Amniotic stem cell (primary cell): ENCODE measurements around the gene MAPK7.

ENCODE experiments used
- DNase-seq: peaks from one replicate; lab custom pipeline; 2025; lab: John Stamatoyannopoulos, UW

Gene MAPK7

DNA sequence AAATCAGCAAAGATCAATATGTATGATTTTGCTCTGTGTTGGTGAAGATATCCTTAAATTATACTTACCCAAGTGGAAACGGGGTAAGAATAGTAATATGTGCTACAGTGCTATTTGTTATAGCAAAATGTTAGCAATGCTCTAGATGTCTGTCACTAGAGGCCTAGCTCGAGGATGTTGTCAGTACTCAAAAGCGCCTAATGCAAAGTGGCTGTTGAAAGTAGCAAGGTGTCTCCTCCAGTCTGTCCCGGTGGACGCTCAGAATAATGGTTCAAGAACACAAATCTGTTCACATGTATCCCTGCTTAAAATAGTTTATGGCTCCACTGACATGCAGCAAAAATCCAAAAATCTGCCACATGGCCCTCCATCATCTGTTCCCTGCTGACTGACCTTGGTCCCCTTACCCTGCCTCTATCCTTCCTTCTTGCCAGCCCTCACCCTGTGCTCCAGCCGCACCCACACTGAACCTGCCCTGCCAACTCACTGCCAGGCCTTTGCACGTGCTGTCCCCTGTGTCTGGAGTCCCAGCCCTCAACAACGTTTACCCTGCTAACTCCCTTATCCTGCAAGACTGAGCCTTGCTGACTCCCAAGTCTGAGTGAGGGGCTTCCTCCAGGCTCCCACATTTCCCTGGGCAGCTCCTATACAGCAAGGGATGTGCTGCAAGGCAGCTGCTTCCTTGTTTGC is 23.2 kb downstream of the MAPK7 start:
- no peak for DNase-seq

DNA sequence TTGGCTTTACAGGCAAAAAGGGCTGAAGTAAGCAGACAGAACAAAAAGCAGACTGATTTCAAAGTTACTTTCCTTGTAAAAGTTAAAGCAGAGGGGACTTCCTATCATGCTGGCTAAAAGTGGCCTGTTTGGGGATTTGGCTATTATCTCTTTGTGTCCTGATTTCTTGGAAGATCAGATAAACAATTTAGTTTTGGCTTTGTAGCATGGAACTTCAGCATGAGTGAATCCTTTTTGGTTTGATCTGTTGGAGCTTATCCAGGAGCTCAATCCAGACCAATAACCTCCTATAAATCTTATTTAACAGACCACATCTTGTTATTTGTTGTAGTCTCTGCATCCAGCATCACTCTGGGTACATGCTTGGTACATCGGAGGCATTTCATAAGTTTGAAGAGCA is 23.9 kb downstream of the MAPK7 start:
- no peak for DNase-seq

DNA sequence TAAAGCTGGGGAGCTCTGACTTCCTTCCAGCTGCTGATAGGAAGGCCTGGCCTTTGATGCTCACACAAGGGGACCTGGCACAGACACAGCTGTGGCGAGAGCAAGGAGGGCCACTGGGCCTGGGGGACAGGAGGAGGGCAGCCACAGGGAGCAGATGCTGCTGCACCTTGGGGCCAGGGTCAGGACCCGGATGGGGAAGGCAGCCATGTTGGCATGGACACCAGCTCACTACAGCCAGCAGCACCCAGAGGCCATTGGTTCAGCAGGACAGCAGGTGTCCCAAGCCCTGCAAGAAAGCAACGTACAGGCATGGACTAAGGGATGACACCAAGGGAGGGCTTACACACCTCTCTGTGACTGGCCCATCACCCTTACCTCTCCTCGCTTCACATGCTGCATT is 24.7 kb downstream of the MAPK7 start:
- DNase-seq = no peak

DNA sequence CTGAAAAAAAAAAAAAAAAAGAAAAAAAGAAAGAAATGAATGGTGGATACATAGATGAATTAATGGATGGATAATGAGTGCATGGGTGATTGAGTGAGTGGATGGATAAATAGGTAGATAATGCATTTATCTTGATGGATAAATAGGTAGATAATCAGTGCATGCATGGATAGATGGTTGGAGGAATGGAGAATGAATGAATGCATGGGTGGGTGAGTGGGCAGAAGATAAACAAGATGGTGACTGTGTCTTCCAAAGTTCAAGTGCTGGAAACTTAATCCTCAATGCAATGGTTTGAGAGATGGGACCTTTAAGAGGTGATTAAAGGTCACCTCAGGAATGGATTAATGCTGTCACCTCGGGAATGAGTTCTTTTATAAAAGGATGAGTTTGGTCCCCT is 26.0 kb downstream of the MAPK7 start:
- DNase-seq = no peak

DNA sequence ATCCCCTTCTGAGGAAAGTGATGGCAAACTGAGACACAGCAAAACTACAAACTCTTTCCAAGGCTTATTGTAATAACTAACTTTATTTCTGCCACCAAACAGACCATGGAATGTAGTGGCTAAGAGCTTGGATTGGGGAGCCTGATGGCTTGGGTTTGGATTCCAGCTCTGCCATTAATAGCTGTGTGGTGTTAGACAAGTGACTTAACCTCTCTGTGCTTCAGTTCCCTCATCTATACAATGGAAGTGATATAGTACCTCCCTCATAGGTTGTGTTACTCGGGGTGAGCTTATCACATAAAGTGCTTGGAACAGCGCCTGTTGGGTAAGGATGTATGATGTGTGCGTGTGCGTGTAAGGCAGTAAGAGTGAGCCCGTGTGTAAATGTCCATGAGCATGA is 26.8 kb downstream of the MAPK7 start:
- no peak for DNase-seq

DNA sequence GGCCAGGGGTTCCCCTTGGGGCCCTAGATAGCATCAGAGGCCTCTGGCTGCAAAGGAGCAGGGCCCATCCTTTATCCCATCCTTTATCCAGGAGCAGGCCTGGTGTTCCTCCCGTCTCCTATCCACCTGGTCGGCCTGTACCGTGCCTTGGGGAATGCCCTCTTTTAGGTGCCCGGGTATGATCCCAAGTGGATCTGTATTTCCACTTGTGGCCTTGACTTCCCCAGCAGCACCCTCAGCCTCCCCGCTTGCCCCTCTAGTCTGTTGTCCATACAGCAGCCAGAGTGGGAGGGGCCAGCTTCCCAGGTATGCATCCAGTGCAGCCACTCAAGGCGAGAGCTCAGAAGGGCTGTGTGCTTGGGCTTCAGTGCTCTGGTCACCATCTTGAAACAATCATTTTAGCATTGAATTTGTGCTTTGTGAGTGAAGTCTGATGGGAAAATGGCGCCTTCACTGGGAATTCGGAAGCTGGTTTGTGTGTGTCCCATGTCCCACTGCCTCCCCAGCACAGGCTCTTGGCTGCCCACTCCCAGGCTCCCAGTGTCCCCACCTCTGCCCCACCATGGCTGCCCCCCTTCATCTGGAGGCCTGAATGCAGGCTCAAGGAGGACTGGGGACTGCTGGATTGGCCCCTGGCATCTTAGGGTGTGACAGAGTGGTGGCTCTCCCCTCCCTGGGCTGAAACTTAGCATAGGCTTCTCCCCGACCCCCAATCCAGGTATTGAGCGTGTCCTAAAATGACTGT is 29.5 kb downstream of the MAPK7 start:
- no peak for DNase-seq

DNA sequence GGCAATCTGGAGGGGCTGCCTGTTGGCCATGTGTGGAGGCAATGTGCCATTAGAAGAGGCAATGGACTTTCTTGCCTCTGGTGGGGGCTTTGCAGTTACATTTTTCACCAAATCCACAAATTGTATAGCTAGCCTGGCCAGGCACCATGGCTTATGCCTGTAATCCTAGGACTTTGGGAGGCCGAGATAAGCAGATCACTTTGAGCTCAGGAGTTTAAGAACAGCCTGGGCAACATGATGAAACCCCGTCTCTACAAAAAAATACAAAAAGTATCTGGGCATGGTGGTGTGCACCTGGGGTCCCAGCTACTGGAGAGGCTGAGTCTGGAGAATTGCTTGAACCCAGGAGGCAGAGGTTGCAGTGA is 30.0 kb downstream of the MAPK7 start:
- no peak for DNase-seq

DNA sequence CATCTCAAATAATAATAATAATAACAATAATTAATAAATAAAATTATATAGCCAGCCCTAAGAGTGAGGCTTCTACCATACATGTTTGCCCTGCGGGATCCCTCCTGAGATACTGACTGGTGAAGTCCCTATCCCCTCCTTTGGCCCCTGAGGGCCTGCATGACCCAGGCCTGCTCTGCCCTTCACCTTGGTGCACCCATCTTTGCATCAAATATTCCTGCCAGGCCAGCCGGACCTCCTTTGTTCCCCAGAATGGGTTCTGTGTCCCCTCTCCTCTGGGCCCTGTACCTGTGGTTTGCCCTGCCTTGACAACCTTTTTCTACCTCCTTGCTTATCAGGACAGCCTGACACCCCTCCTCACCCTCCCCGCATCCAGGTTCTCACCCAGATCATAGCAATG is 30.8 kb downstream of the MAPK7 start:
- DNase-seq = no peak

DNA sequence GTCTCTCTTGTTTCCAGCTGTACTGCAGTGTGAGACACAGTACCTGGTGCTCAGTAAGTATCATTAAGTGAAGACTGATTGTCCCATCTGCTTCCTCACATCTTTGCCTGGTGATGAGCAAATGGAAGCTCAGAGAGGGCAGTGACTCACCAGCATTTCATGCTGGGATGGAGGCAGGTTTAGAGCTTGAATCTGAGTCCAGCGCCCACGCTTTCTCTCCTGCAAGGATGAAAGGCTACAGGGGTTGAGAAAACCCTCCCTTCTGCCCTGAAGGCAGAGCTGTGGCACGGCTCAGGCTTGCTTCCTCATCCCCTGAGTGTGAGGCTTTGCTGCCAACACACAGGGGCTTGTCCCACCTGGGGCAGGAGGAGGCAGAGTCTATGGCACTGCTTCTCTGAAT is 31.2 kb downstream of the MAPK7 start:
- peak; percentile 46 for DNase-seq

DNA sequence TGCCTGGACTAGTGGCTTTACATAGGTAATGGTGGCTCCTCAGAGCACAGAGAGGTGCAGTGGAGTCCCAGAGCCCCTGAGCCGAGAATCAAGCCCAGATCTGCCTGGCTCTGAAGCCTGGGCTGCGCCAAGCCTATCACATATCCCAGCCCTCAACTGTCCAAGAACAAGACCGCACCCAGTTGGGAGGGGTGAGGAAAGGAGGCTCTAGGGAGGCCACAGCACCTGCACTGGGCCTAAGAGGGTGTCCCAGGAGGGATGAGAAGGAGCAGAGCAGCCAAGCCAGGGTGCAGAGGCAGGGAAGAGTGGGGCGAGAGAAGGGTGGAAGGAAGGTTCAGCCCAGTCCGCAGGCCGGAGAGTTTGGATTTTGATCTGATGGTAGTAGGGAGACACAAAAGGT is 31.8 kb downstream of the MAPK7 start:
- no peak for DNase-seq

DNA sequence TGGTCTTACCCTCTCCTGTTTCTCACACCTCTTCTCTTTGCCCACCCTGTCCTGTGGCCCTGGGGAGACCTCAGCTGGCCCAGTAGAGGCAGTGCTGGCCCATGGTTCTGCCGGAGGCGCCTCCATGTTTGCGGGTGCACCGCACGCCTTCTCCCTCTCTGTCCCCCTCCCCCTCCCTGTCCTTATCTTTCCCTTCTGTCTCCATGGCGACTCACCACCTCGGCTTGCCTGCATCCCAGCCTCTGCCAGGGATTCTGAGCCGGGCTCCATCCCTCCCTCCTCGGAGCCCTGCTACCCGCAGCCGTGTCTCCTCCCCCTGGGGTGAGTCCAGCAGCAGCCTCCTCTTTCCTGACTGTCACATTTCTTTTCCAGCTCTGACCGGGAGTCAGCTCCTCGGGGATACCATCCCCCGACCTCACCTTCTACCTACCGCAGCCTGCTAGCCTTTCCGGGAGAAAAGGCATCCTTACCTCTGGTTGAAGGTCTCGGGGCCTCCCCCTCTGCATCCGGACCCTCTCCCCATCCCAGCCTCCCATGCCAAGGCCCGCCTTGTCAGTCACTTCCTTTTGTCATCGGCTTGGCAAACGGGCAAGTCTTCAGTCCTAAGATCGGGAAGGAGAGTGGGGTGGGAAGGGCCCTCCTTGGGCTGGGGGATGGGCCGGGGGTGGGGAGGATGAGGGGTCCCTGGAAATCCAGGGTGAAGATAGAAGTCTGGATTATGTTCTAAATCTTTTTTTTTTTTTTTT is 32.8 kb downstream of the MAPK7 start, which contains the start of gene RNF112:
RNF112 (plus strand) TSS at position 358 of the 746 bp plus-strand sequence; CDS start at position 535, 177 bp downstream.
- no peak for DNase-seq

DNA sequence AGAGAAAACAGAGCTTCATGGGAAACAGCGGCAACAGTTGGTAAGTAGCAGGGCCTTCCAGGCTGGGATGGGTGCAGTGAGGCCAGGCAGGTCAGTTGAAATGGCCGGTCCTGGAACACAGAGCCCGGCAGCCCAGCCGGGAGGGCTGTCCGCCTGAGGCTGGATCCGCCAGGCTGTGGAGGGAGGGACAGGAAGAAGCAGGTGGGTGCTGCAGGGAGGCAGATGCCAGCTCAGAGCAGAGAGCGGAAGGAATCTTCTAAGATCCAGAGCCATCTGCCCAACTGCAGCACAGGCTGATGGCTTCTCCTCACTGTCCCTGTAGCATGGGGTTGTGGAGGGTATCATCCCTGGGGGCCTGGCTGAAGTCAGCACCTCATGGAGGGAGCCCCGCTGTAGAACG is 33.3 kb downstream of the MAPK7 start:
- no peak for DNase-seq

DNA sequence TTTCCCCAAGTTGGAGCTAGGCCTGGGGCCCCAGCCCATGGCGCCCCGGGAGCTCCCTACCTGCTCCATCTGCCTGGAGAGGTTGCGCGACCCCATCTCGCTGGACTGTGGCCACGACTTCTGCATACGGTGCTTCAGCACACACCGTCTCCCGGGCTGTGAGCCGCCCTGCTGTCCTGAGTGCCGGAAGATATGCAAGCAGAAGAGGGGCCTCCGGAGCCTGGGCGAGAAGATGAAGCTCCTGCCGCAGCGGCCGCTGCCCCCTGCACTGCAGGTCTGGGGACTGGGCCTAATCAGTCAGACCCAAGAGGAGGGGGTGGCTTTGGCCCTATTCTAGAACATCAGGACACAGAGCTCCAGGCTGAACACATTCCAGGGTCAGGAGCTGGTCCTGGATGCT is 34.2 kb downstream of the MAPK7 start:
- DNase-seq = no peak

DNA sequence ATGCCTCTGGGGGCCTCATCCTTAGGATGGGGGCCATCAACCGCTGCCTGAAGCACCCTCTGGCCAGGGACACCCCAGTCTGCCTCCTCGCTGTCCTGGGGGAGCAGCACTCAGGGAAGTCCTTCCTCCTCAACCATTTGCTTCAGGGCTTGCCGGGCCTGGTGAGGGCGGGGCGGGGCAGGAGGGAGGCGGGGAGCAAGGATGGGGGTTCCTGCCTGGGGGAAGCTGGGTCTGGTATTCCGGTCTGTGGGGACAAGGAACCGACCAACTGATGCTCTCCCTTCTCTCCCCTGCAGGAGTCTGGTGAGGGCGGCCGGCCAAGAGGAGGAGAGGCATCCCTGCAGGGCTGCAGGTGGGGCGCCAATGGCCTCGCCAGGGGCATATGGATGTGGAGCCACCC is 34.7 kb downstream of the MAPK7 start:
- no peak for DNase-seq

DNA sequence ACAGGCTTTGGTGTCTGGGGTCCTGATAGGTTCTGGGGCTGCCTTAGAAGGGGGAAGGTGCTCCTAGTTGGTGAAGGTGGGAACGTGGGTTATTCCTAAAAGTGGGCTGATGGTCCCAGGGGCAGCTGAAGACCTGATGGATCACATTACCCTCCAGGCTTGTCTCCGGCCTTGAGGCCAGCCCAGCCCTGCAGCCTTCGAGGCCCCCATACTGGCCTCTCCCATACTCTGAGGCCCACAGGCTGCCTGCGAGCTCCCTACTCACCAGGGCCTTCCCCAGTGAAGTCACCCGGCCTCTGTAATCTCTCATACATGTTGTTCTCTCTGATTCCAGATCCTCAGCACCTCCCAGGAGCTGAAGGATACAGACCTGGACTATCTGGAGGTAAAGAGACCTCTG is 35.5 kb downstream of the MAPK7 start:
- DNase-seq = no peak

DNA sequence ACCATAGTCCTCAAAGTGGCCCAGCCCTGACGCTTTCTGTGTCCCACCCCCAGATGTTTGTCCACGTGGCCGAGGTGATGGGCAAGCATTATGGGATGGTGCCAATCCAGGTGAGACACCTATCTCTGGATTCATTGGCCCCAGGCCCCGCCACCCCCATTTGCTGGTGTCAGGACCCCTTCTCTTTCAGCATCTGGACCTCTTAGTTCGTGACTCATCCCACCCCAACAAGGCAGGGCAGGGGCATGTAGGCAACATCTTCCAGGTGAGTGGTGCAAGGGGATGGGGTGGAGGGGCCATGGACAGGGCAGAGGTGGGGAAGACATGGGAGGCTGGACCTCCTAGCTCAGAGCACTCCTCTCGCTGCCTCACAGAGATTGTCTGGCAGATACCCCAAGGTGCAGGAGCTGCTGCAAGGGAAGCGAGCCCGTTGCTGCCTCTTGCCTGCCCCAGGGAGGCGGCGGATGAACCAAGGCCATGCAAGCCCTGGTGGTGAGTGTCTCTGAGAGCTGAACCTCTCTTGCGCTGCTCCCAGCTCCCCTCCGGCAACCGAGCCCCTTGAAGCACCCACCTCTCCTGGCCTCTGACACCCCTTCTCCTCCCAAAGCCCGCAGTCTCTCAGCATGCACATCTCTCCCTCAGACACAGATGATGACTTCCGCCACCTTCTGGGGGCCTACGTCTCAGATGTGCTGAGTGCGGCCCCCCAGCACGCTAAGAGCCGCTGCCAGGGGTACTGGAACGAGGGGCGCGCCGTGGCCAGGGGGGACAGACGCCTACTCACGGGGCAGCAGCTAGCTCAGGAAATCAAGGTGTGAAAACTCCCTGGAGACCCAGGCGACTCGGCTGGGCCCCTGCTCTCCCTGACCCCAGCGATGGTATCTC is 36.3 kb downstream of the MAPK7 start:
- DNase-seq = no peak

DNA sequence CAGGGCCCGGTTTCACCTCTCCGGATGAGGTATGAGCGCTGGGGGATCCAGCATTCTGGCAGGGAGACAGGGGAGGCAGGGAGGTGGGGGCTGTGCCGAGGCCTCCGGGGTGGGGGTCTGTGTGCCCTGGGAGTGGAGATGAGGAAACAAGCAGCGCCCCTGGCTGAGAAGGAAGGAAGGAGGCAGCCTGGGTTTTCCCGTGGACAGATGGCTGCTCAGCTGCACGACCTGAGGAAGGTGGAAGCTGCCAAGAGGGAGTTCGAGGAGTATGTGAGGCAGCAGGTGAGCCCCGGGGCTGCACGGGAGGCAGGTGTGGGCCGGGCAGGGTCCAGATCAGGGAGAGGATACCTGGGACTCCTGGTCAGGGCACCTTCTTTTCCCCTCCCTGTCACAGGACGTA is 37.0 kb downstream of the MAPK7 start:
- DNase-seq = no peak

DNA sequence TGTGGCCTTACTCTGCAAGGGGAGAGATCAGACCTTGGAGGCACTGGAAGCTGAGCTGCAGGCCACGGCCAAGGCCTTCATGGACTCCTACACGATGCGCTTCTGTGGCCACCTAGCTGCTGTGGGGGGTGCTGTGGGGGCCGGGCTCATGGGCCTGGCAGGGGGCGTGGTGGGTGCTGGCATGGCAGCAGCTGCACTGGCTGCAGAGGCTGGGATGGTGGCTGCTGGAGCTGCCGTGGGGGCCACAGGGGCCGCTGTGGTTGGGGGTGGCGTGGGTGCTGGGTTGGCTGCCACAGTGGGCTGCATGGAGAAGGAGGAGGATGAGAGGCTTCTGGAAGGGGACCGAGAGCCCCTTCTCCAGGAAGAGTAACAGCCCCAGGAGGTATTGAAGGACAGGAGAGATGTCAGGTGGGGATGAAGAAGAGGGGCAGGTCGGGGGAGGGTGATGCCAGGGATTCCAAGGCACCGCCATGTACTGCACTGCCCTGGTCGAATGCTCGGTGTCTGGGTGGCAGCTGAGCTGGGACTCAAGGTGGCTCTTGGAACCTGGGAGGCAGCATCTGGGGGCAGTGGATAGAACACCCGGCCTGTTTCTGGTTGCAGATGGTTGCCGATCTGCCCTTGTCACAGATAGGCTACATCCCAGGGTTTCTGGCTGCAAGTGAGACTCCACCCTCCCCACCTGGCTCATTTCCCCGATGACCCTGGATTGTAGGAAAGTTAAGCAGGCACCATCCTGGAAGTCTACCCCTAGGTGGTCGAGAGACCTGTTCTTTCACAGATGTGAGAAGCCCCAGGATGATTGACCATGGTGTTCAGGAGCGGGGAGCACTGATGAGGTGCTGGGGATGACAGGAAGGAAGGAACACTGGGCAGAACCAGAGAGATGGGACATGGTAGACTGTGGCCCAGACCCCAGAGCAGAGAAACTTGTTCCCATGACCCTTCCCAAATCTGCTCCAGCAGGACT is 37.8 kb downstream of the MAPK7 start:
- DNase-seq = no peak

DNA sequence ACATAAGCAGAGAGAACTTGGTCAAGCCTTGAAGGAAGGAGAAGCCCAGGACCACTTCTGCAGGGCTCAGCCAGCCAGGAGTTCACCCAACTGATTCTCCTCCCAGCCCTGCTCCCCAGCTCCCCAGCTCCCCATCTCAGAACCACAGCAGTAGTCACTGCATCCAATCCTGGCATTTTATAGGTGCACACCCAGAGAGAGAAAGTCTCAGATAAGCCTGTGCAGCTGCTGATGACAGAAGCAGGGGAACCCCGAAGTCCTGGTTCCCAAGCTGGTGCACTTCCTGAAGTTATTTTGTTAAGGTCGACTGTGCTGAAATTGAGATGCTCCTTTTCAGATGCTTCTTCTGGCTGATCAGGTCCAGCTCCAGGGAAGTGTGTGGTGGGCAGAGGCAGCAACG is 39.3 kb downstream of the MAPK7 start:
- DNase-seq = no peak

DNA sequence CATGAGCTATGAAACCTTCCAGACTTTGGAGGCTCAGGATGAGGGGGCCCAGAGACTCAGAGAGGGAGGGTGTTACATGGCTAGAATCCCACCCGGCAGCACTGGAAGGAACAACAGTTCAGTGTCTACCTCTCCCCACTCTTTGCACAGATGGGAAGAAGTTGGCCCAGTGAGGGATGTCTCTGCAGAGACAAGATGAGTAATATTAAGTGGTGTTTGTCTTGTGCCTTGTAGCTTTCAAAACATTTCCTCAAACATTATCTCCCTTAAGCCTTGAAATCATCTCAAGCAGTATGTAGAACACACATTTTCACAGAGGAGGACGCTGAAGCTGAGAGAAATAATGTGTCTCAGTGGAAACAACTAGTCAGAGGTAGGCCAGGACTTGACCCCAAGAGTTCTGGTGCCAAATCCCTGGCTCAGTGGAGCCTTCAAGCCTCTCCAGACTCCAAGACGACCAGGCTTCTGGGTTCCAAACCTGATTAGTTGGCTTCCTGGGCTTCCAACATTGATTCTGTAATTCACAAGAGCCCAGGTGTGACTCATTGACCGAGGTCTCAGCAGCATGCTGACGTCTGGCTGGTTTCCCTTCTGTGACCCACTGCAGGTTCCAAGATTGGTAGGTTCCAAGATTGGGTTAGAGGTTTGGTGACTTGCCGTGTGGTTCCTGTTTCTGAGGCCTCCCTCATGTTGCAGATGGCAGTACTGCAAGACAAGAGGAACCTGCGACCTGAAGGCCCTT is 40.1 kb downstream of the MAPK7 start:
- DNase-seq = no peak
